IPS-NIHi7 (cell line): ENCODE data around the gene TTLL11.

ENCODE experiments used
- DNase-seq: peaks from one replicate; pipeline ENCODE4 v3.0.0; 2012; ENCODE audit warnings: mixed read lengths; ENCODE audit errors: extremely low spot score

TTLL11 gene

GRCh38 chr9:122092611-122093506 lies at the start of gene TTLL11:
Gene TTLL11, minus strand, starts transcription at chr9:122093308. Its CDS starts 160 bp downstream, at chr9:122093148.
- peak; percentile 97 for DNase-seq

GRCh38 chr9:122141671-122142070 lies 48.6 kb upstream of the TTLL11 start:
- no peak for DNase-seq

- DNase-seq, result no peak
Measured at GRCh38 chr9:122140368-122141193, 47.5 kb upstream of the TTLL11 start.

- DNase-seq, result no peak
Measured at GRCh38 chr9:122138560-122139268, 45.6 kb upstream of the TTLL11 start.

GRCh38 chr9:122135529-122135859 lies 42.4 kb upstream of the TTLL11 start:
- no peak for DNase-seq

GRCh38 chr9:122134822-122135528 lies 41.9 kb upstream of the TTLL11 start:
- peak; percentile 56 for DNase-seq

- DNase-seq, result no peak
Measured at GRCh38 chr9:122133984-122134535, 41.0 kb upstream of the TTLL11 start.

GRCh38 chr9:122133263-122133983 lies 40.3 kb upstream of the TTLL11 start:
- no peak for DNase-seq

GRCh38 chr9:122132539-122132938 lies 39.4 kb upstream of the TTLL11 start:
- DNase-seq, result no peak

- peak; percentile 73 for DNase-seq
Measured at GRCh38 chr9:122131401-122132001, 38.4 kb upstream of the TTLL11 start.

GRCh38 chr9:122130837-122131236 lies 37.7 kb upstream of the TTLL11 start:
- DNase-seq, result no peak

- DNase-seq, result no peak
Measured at GRCh38 chr9:122129969-122130368, 36.9 kb upstream of the TTLL11 start.

- no peak for DNase-seq
Measured at GRCh38 chr9:122128969-122129343, 35.8 kb upstream of the TTLL11 start.

GRCh38 chr9:122128007-122128968 lies 35.2 kb upstream of the TTLL11 start:
- DNase-seq, result no peak

- DNase-seq, result no peak
Measured at GRCh38 chr9:122127396-122127798, 34.3 kb upstream of the TTLL11 start.

GRCh38 chr9:122126331-122127261 lies 33.5 kb upstream of the TTLL11 start:
- peak; percentile 58 for DNase-seq

- DNase-seq, result peak; percentile 27
Measured at GRCh38 chr9:122125509-122126330, 32.6 kb upstream of the TTLL11 start.
